HepG2 (cell line): ENCODE data around the gene DNAH9. TPM values are rescaled to one million over a fixed set of nuclear protein-coding genes. Genes with fewer than 3 reads are reported as not detected.
"Not testable (repeated sequence)": the region's sequence is repeated elsewhere in the genome, so short reads cannot be mapped to it uniquely, and the experiment has no call there.

Source experiments
- ATAC-seq: fragments of 200-7000 bp; cut with Tn5 transposase; 3 replicates; pipeline ENCODE4 v1.9.1; 2020; ENCODE audit warnings: mild to moderate bottlenecking, moderate library complexity
- BruUV-seq: library from RNA; stranded (reverse); fragments of 400-500 nt; replicated peaks from 2 replicates; lab custom pipeline; 2021; lab: Mats Ljungman, UMichigan
- CTCF ChIA-PET: fragments of 300-600 bp; formaldehyde crosslinking; extraction: SDS; loops from one replicate; lab custom pipeline; 2021; ENCODE audit warnings: low total read pairs, inconsistent platforms, low intra/inter-chr PET ratio; lab: Yijun Ruan, JAX
- POLR2A ChIA-PET: fragments of 350-600 bp; sonication (Branson Sonifier 250); formaldehyde crosslinking; loops from one replicate; lab custom pipeline; 2020; ENCODE audit warnings: antibody characterized with exemption, inconsistent platforms; lab: Yijun Ruan, JAX
- DNase-seq: peaks from one replicate; pipeline ENCODE4 v3.0.0-alpha.2; 2015; ENCODE audit warnings: low spot score
- FAIRE-seq: peaks from 3 replicates; lab custom pipeline; 2011; peaks lifted over from hg19 to GRCh38; lab: Jason Lieb, UNC
- H2AFZ ChIP-seq: one replicate; pipeline ENCODE4 v1.6.1; 2011; ENCODE audit warnings: low read length, inconsistent platforms
- H3K27ac ChIP-seq: fragments of 300-600 bp; 3 replicates; pipeline ENCODE4 v1.8.0; 2011; ENCODE audit warnings: mixed run types, mild to moderate bottlenecking, mixed read lengths, low read length, inconsistent platforms; ENCODE audit not compliant: insufficient read depth; ENCODE audit errors: extremely low read length
- H3K27me3 ChIP-seq, 2 experiments: fragments of 200-600 bp in 1 of 2; 2 replicates in 1 of 2; 3 replicates in 1 of 2; pipeline versions ENCODE4 v1.6.0 to v1.8.0; 2011; ENCODE audit warnings: low read length in 2 of 2, mild to moderate bottlenecking in 2 of 2, moderate library complexity in 2 of 2, inconsistent platforms in 1 of 2; ENCODE audit not compliant: insufficient read depth in 2 of 2, control insufficient read depth in 1 of 2
- H3K36me3 ChIP-seq, 2 experiments: fragments of 200-600 bp in 1 of 2; replicated peaks in 1 of 2; 2 replicates in 1 of 2; 3 replicates in 1 of 2; pipeline versions ENCODE4 v1.5.1 to v1.8.0; 2011; ENCODE audit warnings: low read length in 2 of 2, inconsistent platforms in 1 of 2; ENCODE audit not compliant: insufficient read depth in 2 of 2, control insufficient read depth in 1 of 2
- H3K4me1 ChIP-seq: 2 replicates; pipeline ENCODE4 v1.5.1; 2012; ENCODE audit warnings: low read length, inconsistent platforms; ENCODE audit not compliant: insufficient read depth
- H3K4me2 ChIP-seq: 2 replicates; pipeline ENCODE4 v1.6.0; 2011; ENCODE audit warnings: low read depth, low read length, inconsistent platforms
- H3K4me3 ChIP-seq, 3 experiments: fragments of 200-600 bp in 1 of 3; sonication (generic), shearing (Covaris generic) in 1 of 3; replicated peaks in 1 of 3; 2 replicates each; pipeline ENCODE4 v1.5.1; 2011 to 2016; ENCODE audit warnings: low read length in 3 of 3, inconsistent platforms in 2 of 3, low read depth in 2 of 3, mild to moderate bottlenecking in 2 of 3, control low read depth in 1 of 3, mixed read lengths in 1 of 3; ENCODE audit not compliant: insufficient read depth in 1 of 3
- H3K79me2 ChIP-seq: one replicate; pipeline ENCODE4 v1.6.1; 2011; ENCODE audit warnings: low read length, inconsistent platforms; ENCODE audit not compliant: insufficient read depth
- H3K9ac ChIP-seq: 2 replicates; pipeline ENCODE4 v1.6.0; 2011; ENCODE audit warnings: mild to moderate bottlenecking, low read depth, low read length, inconsistent platforms; ENCODE audit not compliant: insufficient read depth
- H3K9me3 ChIP-seq: 2 replicates; pipeline ENCODE4 v1.5.1; 2012; ENCODE audit warnings: mild to moderate bottlenecking, low read length
- H4K20me1 ChIP-seq: 2 replicates; pipeline ENCODE4 v1.6.0; 2011; ENCODE audit warnings: inconsistent platforms, mild to moderate bottlenecking, low read length, moderate library complexity; ENCODE audit not compliant: insufficient read depth
- BHLHE40 ChIP-seq: IDR thresholded peaks from 2 replicates; pipeline ENCODE4 v1.6.1; 2011; ENCODE audit warnings: low read length, improper control_type of control experiment
- FOXJ3 ChIP-seq: sonication (generic); formaldehyde crosslinking; IDR thresholded peaks from 2 replicates; pipeline ENCODE4 v1.4.0; 2020; ENCODE audit warnings: missing genetic modification reagents, mild to moderate bottlenecking, borderline replicate concordance
- JUND ChIP-seq: sonication (generic); formaldehyde crosslinking; IDR thresholded peaks from 2 replicates; pipeline ENCODE4 v1.8.0; 2022; ENCODE audit warnings: mild to moderate bottlenecking, missing genetic modification reagents
- MXD3 ChIP-seq: IDR thresholded peaks from 2 replicates; pipeline ENCODE4 v1.6.1; 2016; ENCODE audit warnings: mild to moderate bottlenecking, missing biosample characterization, missing genetic modification reagents
- SNAPC2 ChIP-seq: sonication (generic); formaldehyde crosslinking; IDR thresholded peaks from 2 replicates; pipeline ENCODE4 v1.8.1; 2022; ENCODE audit warnings: mild to moderate bottlenecking, missing genetic modification reagents
- TAF1 ChIP-seq: sonication (generic); formaldehyde crosslinking; IDR thresholded peaks from 2 replicates; pipeline ENCODE4 v1.4.0; 2020; ENCODE audit warnings: missing genetic modification reagents
- TCF7 ChIP-seq: sonication (generic); IDR thresholded peaks from 2 replicates; pipeline ENCODE4 v1.6.1; 2016; ENCODE audit warnings: antibody characterized with exemption, low read depth
- ZFP41 ChIP-seq: sonication (generic); formaldehyde crosslinking; IDR thresholded peaks from 2 replicates; pipeline ENCODE4 v1.4.0; 2020; ENCODE audit warnings: mild to moderate bottlenecking, missing genetic modification reagents, borderline replicate concordance
- ZNF652 ChIP-seq: IDR thresholded peaks from 2 replicates; pipeline ENCODE4 v1.6.1; 2016; ENCODE audit warnings: low read depth, borderline replicate concordance
- ZNF781 ChIP-seq: sonication (generic); formaldehyde crosslinking; IDR thresholded peaks from 2 replicates; pipeline ENCODE4 v1.5.1; 2020; ENCODE audit warnings: borderline replicate concordance, mild to moderate bottlenecking, missing genetic modification reagents; ENCODE audit errors: not compliant biosample characterization
- WGBS: methylation state at CpG from one replicate; pipeline ENCODE4 v1.1.6; 2017; ENCODE audit warnings: low lambda C conversion rate; 5-methylcytosine and 5-hydroxymethylcytosine counted together
- in situ Hi-C: cut with HindIII; loops from 2 replicates; pipeline ENCODE4 v1.10.0; 2017; ENCODE audit warnings: low pct_unique_long_range_greater_than_20kb; ENCODE audit not compliant: extremely low pct_ligation_motif_present
- intact Hi-C: fragments of 100-400 bp; cut with micrococcal nuclease; formaldehyde crosslinking; loops from one replicate; pipeline ENCODE4 v1.10.0; 2022; ENCODE audit not compliant: unreplicated experiment
- polyA plus RNA-seq, 8 experiments: library from polyadenylated mRNA; depleted of rRNA in 3 of 8; stranded (reverse) in 7 of 8; unstranded in 1 of 8; fragments of >200 nt; fragmentation: Illumina TruSeq in 4 of 8; extraction: Trizol in 4 of 8; gene quantifications; 2 replicates each; pipeline versions ENCODE4 v1.2.1 to v1.2.3, GENCODE V29; 2011 to 2016; ENCODE audit warnings: low read depth in 4 of 8, missing spikeins in 1 of 8, mixed read lengths in 1 of 8; ENCODE audit not compliant: insufficient read depth in 1 of 8
- total RNA-seq, 5 experiments: library from RNA; depleted of rRNA; stranded (reverse); fragments of >200 nt; fragmentation: Illumina TruSeq; extraction: Trizol; gene quantifications; 2 replicates each; pipeline ENCODE4 v1.2.3, GENCODE V29; 2016; ENCODE audit warnings: low read depth in 1 of 5
- TF ChIP-seq, protein P1 (sequence below): sonication (generic); formaldehyde crosslinking; IDR thresholded peaks from 2 replicates; pipeline ENCODE4 v1.4.0; 2020; ENCODE audit warnings: mild to moderate bottlenecking, missing genetic modification reagents

DNAH9 gene
- total and polyA plus RNA-seq, 2 of the 13 experiments (the other 11 are each of a cell fraction or from before 2014, with no cell fraction given) = not detected

DNA sequence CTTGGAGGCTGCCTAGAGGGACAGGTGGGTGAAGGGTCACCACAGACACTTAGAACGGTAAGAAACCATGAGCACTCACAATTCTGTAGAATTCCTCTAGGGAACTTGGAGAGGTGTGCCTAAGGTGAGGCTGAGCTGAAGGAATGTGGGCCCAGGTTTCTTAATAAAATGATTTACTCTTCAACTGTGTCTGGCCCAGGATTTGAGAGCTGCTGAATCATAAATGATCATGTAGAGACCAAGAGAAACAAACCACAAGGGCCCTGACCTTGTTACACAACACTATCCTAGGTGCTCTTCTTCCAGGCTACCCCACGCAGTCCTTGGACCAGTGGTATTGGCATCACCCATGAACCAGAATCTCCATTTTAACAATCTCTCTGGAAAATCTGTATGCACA is 371.3 kb downstream of the DNAH9 start:
- no peak overlapping the region for H2AFZ ChIP-seq
- POLR2A ChIA-PET = no interaction called here
- no TSS peak for BruUV-seq
- H3K36me3 ChIP-seq = no peaks in the 10 kb centered on the region
- in situ Hi-C loops = no loop called here
- FAIRE-seq = no peak
- no peak overlapping the region for H3K4me2 ChIP-seq
- H3K9ac ChIP-seq = no peak overlapping the region
- H3K27ac ChIP-seq = no peak overlapping the region
- DNase-seq = no peak
- TF ChIP-seq ZFP41 (CRISPR knock-in tag) = no peak
- no peak for TF ChIP-seq TAF1 (CRISPR knock-in tag)
- no peak for TF ChIP-seq TCF7
- TF ChIP-seq SNAPC2 (CRISPR knock-in tag) = no peak
- TF ChIP-seq, protein P1, sequence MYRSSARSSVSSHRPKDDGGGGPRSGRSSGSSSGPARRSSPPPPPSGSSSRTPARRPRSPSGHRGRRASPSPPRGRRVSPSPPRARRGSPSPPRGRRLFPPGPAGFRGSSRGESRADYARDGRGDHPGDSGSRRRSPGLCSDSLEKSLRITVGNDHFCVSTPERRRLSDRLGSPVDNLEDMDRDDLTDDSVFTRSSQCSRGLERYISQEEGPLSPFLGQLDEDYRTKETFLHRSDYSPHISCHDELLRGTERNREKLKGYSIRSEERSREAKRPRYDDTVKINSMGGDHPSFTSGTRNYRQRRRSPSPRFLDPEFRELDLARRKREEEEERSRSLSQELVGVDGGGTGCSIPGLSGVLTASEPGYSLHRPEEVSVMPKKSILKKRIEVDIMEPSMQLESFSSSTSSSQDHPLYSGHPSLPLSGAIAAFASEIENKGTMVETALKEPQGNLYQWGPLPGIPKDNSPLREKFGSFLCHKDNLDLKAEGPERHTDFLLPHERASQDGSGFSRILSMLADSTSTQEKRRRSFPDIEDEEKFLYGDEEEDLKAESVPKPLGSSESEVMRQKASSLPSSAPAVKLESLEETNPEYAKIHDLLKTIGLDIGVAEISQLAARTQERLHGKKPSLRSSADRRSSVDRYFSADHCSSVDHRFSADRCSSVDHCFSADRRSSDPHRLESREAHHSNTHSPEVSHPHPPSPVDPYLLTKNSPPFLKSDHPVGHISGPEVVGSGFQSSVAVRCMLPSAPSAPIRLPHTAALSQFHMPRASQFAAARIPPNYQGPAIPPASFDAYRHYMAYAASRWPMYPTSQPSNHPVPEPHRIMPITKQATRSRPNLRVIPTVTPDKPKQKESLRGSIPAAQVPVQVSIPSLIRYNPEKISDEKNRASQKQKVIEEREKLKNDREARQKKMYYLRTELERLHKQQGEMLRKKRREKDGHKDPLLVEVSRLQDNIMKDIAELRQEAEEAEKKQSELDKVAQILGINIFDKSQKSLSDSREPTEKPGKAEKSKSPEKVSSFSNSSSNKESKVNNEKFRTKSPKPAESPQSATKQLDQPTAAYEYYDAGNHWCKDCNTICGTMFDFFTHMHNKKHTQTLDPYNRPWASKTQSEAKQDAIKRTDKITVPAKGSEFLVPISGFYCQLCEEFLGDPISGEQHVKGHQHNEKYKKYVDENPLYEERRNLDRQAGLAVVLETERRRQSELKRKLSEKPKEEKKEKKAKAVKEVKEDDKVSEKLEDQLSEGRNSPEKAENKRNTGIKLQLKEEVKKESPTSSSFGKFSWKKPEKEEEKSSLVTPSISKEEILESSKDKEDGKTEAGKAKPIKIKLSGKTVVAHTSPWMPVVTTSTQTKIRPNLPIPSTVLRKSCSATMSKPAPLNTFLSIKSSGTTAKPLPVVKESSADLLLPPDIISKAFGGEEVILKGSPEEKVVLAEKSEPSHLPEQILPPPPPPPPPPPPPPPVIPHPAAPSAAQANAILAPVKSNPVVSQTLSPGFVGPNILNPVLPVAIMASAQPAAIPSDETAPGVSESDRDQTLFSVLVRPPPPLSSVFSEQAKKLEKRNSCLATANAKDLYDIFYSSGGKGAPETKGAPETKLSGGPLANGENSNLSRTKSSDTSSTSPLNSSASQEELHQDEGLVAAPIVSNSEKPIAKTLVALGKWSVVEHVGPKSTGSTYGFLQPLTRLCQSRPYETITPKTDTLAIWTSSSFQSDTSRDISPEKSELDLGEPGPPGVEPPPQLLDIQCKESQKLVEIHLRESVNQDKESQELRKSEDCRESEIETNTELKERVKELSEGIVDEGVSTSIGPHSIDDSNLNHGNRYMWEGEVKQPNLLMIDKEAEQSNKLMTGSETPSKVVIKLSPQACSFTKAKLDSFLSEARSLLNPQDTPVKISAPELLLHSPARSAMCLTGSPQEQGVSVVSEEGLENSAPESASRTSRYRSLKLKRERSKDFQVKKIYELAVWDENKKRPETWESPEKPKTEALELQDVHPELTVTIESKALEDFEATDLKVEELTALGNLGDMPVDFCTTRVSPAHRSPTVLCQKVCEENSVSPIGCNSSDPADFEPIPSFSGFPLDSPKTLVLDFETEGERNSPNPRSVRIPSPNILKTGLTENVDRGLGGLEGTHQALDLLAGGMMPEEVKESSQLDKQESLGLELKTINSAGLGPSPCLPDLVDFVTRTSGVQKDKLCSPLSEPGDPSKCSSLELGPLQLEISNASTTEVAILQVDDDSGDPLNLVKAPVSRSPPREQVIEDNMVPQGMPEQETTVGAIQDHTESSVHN (CRISPR knock-in tag) = no peak
- no peak for TF ChIP-seq MXD3 (CRISPR knock-in tag)
- TF ChIP-seq ZNF652 (CRISPR knock-in tag) = no peak
- TF ChIP-seq JUND = no peak
- TF ChIP-seq ZNF781 (CRISPR knock-in tag) = no peak
- no peak for TF ChIP-seq BHLHE40
- no peak for TF ChIP-seq FOXJ3 (CRISPR knock-in tag)
- TF ChIP-seq, all 625 proteins: peak for 0
- Histone ChIP-seq H3K27me3 (no peaks in the 10 kb centered on the region), H3K79me2 (no peaks in the 10 kb centered on the region), H3K4me1 (no peaks in the 10 kb centered on the region), H3K9me3 (peaks cover 5% of the 10 kb centered on the region; the same call in 1 of the 2 replicates), H4K20me1 (no peaks in the 10 kb centered on the region), H3K4me3 (no peak overlapping the region)
- CTCF ChIA-PET = no interaction called here
- intact Hi-C loops = no loop called here
- ATAC-seq = no peak
- 24% methylated on average over 2 of the region's 2 CpGs for WGBS

- H3K9me3 ChIP-seq, H3K4me3 ChIP-seq, CTCF ChIA-PET, in situ Hi-C loops, H3K4me2 ChIP-seq, FAIRE-seq, H3K9ac ChIP-seq, BruUV-seq, H3K27me3 ChIP-seq, intact Hi-C loops, DNase-seq, POLR2A ChIA-PET, H3K79me2 ChIP-seq, H4K20me1 ChIP-seq, H3K27ac ChIP-seq, H3K4me1 ChIP-seq, H2AFZ ChIP-seq, ATAC-seq, H3K36me3 ChIP-seq: not testable (repeated sequence)
- WGBS = 61% methylated on average over 19 of the region's 19 CpGs
Measured at GRCh38 chr17:11972741-11973140, 374.5 kb downstream of the DNAH9 start.
